Effector memory CD4-positive, alpha-beta T cell (primary cell): Measurements from ENCODE around the gene SPACA9.

Source experiments
- DNase-seq, 3 donors: peaks; one replicate each; pipeline ENCODE4 v3.0.0-alpha.2; 2020
- H3K27ac ChIP-seq: 2 replicates; pipeline ENCODE4 v1.7.0; 2013; ENCODE audit warnings: mild to moderate bottlenecking, low read length, moderate library complexity; ENCODE audit not compliant: insufficient read depth, poor library complexity, severe bottlenecking
- H3K27me3 ChIP-seq: replicated peaks from 2 replicates; pipeline ENCODE4 v1.7.0; 2013; ENCODE audit warnings: mild to moderate bottlenecking, low read length; ENCODE audit not compliant: insufficient read depth, control insufficient read depth, poor library complexity, severe bottlenecking
- H3K36me3 ChIP-seq: 2 replicates; pipeline ENCODE4 v1.7.0; 2013; ENCODE audit warnings: mild to moderate bottlenecking, low read length, moderate library complexity; ENCODE audit not compliant: control insufficient read depth, insufficient read depth
- H3K4me1 ChIP-seq: 2 replicates; pipeline ENCODE4 v1.7.0; 2013; ENCODE audit warnings: low read length, mild to moderate bottlenecking; ENCODE audit not compliant: control insufficient read depth, insufficient read depth, poor library complexity, severe bottlenecking
- H3K4me3 ChIP-seq: 2 replicates; pipeline ENCODE4 v1.7.0; 2013; ENCODE audit warnings: low read length, low read depth, mild to moderate bottlenecking; ENCODE audit not compliant: insufficient read depth, poor library complexity, severe bottlenecking
- H3K9me3 ChIP-seq: 2 replicates; pipeline ENCODE4 v1.7.0; 2013; ENCODE audit warnings: mild to moderate bottlenecking, low read length, moderate library complexity; ENCODE audit not compliant: control insufficient read depth

The SPACA9 gene

GRCh38 chr9:132903574-132904492 is 25.1 kb downstream of the SPACA9 start:
- Histone ChIP-seq H3K27ac (no peak overlapping the region), H3K9me3 (no peaks in the 10 kb centered on the region), H3K27me3 (no peaks in the 10 kb centered on the region), H3K4me3 (no peak overlapping the region), H3K36me3 (peaks cover 45% of the 10 kb centered on the region), H3K4me1 (peaks cover 4% of the 10 kb centered on the region)
- no peak for DNase-seq

DNA sequence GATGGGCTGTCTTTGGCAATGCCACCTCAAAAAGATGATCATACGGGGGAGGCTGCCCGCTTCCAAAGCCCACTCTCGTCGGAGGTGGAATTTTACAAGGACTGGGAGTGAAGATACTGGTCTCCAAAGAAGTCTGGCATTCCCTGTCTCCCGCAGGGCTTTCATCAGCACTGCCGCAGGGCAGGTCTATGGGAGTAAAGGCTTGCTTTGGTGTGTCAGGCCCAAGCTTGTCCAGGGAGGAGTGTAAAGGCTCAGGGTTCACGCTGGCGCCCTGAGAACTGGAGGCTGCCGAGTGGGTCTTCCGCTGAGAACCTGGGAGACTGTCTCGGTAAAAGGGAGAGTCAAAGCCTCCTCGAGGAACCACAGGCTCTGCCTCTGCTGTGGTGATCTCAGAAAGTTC is 27.0 kb downstream of the SPACA9 start:
- H3K9me3 ChIP-seq = no peaks in the 10 kb centered on the region
- H3K4me1 ChIP-seq = peaks cover 4% of the 10 kb centered on the region
- H3K4me3 ChIP-seq = no peak overlapping the region
- no peak overlapping the region for H3K27ac ChIP-seq
- H3K36me3 ChIP-seq = peaks cover 32% of the 10 kb centered on the region
- H3K27me3 ChIP-seq = no peaks in the 10 kb centered on the region
- no peak for DNase-seq

- Histone ChIP-seq H3K27me3 (no peaks in the 10 kb centered on the region), H3K36me3 (peaks cover 30% of the 10 kb centered on the region), H3K4me3 (no peak overlapping the region), H3K27ac (no peak overlapping the region), H3K4me1 (peaks cover 4% of the 10 kb centered on the region), H3K9me3 (no peaks in the 10 kb centered on the region)
- DNase-seq = peak; percentile 15 to 35 (median 28)
Observed at GRCh38 chr9:132908635-132909034, 29.9 kb downstream of the SPACA9 start.

- Histone ChIP-seq H3K9me3 (no peaks in the 10 kb centered on the region), H3K36me3 (peaks cover 23% of the 10 kb centered on the region), H3K4me3 (no peak overlapping the region), H3K27ac (no peak overlapping the region), H3K4me1 (peaks cover 4% of the 10 kb centered on the region), H3K27me3 (no peaks in the 10 kb centered on the region)
- DNase-seq = no peak
Observed at GRCh38 chr9:132909311-132909710, 30.6 kb downstream of the SPACA9 start.

DNA sequence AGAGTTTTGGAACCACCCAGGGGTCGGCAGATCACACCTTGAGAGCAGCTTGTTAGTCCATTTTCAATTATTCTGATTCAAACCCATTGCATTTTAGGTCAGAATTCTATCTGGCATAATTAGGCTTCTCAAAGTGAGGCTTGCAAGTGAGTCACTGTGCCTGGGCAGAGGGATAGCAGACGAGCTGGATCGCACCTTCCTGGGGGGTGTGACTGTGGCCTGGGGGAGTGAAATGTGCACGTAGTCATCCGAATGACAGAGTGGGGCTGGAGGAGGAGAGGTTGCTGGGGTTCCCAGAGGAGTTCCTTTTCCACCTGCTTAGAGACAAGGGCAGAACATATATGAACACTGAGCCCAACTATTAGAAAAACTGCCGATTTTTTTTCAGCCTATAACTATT is 31.7 kb downstream of the SPACA9 start:
- no peak for DNase-seq
- peaks cover 20% of the 10 kb centered on the region for H3K36me3 ChIP-seq
- peaks cover 4% of the 10 kb centered on the region for H3K4me1 ChIP-seq
- no peak overlapping the region for H3K27ac ChIP-seq
- H3K9me3 ChIP-seq = no peaks in the 10 kb centered on the region
- no peaks in the 10 kb centered on the region for H3K27me3 ChIP-seq
- no peak overlapping the region for H3K4me3 ChIP-seq

DNA sequence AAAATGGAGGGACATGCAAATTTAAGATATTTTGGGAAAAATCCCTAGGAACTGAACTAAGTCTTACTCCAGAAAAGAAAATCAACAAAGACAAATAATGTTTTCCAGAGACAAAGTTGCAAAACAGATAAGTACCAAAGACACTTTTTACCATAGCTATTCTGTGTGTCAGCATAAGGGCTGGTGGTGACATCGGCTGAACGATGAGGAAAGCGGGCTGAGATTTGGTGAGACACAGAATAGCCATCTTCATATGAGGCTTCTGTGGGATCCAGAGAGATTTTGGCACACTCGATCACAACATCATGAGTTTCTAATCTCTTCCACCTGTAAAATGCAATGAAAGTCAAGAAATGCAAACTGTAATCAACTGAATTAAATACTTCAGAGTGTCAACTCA is 33.4 kb downstream of the SPACA9 start:
- no peaks in the 10 kb centered on the region for H3K27me3 ChIP-seq
- H3K36me3 ChIP-seq = peaks cover 24% of the 10 kb centered on the region
- H3K27ac ChIP-seq = no peak overlapping the region
- no peak for DNase-seq
- H3K4me1 ChIP-seq = peaks cover 4% of the 10 kb centered on the region
- no peaks in the 10 kb centered on the region for H3K9me3 ChIP-seq
- H3K4me3 ChIP-seq = no peak overlapping the region

DNA sequence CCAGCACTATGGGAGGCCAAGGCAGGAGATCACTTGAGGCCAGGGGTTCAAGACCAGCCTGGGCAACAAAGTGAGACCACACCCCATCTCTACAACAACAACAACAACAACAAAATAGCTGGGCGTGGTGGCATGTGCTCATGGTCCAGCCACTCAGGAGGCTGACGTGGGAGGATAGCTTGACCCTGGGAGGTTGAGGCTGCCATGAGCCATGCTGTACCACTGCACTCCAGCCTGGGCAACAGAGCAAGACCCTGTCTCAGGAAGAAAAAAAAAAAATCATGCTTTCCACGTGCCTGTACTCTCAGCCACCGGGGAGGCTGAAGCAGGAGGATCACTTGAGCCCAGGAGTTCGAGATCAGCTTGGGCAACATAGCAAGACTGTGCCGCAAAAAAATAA is 36.2 kb downstream of the SPACA9 start:
- Histone ChIP-seq H3K36me3 (peaks cover 52% of the 10 kb centered on the region), H3K4me1 (no peaks in the 10 kb centered on the region), H3K27me3 (no peaks in the 10 kb centered on the region), H3K27ac (no peak overlapping the region), H3K9me3 (no peaks in the 10 kb centered on the region), H3K4me3 (no peak overlapping the region)
- DNase-seq = no peak

DNA sequence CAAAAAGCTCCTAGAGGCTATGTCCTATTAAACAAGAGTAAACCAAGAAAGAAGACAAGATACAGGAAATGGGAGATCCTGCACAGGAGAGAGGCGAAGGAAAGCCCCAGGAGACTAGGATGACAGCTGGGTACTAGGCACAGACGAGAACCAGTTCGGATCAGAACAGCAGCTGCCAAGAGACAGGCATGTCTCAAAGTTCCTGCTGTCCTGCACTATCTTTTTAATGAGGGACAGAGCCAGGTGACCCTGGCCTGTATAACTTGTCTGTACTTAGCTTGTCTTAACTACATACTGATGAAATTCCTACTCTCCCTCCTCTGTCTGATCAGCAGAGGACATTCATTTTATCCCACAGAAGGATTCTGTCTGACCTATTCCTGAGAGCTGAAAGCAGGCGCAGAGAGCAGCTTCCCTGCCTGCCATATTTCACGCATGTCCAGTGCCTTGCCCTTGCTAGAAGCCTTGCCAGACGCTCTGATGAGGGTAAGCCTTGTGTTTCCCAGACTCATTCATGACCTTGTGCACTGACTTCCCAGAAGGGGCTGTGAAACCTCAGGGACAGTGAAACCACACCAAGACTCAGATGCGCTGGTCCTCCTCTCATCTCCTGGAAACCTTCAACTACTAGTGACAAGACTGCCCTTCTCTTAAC is 41.0 kb downstream of the SPACA9 start:
- Histone ChIP-seq H3K4me1 (no peaks in the 10 kb centered on the region), H3K36me3 (peaks cover 84% of the 10 kb centered on the region), H3K27me3 (no peaks in the 10 kb centered on the region), H3K9me3 (no peaks in the 10 kb centered on the region), H3K27ac (no peak overlapping the region), H3K4me3 (no peak overlapping the region)
- no peak for DNase-seq

- Histone ChIP-seq H3K27me3 (no peaks in the 10 kb centered on the region), H3K9me3 (no peaks in the 10 kb centered on the region), H3K4me1 (no peaks in the 10 kb centered on the region), H3K27ac (no peak overlapping the region), H3K36me3 (peaks cover 85% of the 10 kb centered on the region), H3K4me3 (no peak overlapping the region)
- no peak for DNase-seq
Observed at GRCh38 chr9:132923346-132923902, 44.7 kb downstream of the SPACA9 start.

- H3K36me3 ChIP-seq = peaks cover 47% of the 10 kb centered on the region
- H3K27me3 ChIP-seq = no peaks in the 10 kb centered on the region
- no peak overlapping the region for H3K4me3 ChIP-seq
- DNase-seq = no peak
- no peaks in the 10 kb centered on the region for H3K4me1 ChIP-seq
- no peak overlapping the region for H3K27ac ChIP-seq
- no peaks in the 10 kb centered on the region for H3K9me3 ChIP-seq
Observed at GRCh38 chr9:132927704-132928103, 49.0 kb downstream of the SPACA9 start.
